GM23338 (cell line): ENCODE results near the gene CYB5A. TPM values are rescaled to one million over a fixed set of nuclear protein-coding genes. Genes with fewer than 3 reads are reported as not detected.

Experiments
- ATAC-seq: fragments of 200-7000 bp; cut with Tn5 transposase; 3 replicates; pipeline ENCODE4 v1.9.1; 2020
- DNase-seq: peaks from one replicate; pipeline ENCODE4 v3.0.0-alpha.2; 2015; ENCODE audit warnings: low spot score
- H2AFZ ChIP-seq: fragments of 200-600 bp; sonication (generic); 2 replicates; pipeline ENCODE4 v1.8.0; 2016; ENCODE audit warnings: antibody characterized with exemption, mild to moderate bottlenecking, moderate library complexity
- H3F3A ChIP-seq: fragments of 200-600 bp; sonication (generic); replicated peaks from 2 replicates; pipeline ENCODE4 v1.8.0; 2017; ENCODE audit warnings: antibody characterized with exemption, mixed run types, low read depth
- H3K27ac ChIP-seq: fragments of 200-600 bp; sonication (generic); 2 replicates; pipeline ENCODE4 v1.6.1; 2016; ENCODE audit warnings: low read depth
- H3K27me3 ChIP-seq: fragments of 200-600 bp; sonication (generic); 2 replicates; pipeline ENCODE4 v1.8.0; 2016; ENCODE audit warnings: mild to moderate bottlenecking, mixed run types, moderate library complexity; ENCODE audit not compliant: insufficient read depth
- H3K36me3 ChIP-seq: fragments of 200-600 bp; sonication (generic); 2 replicates; pipeline ENCODE4 v1.8.0; 2016; ENCODE audit warnings: mild to moderate bottlenecking; ENCODE audit not compliant: insufficient read depth
- H3K4me1 ChIP-seq: fragments of 200-600 bp; sonication (generic); 2 replicates; pipeline ENCODE4 v1.8.0; 2016; ENCODE audit warnings: mild to moderate bottlenecking, moderate library complexity; ENCODE audit not compliant: insufficient read depth
- H3K4me2 ChIP-seq: fragments of 200-600 bp; sonication (generic); 2 replicates; pipeline ENCODE4 v1.7.1; 2017; ENCODE audit warnings: mixed run types
- H3K4me3 ChIP-seq: fragments of 200-600 bp; sonication (generic); 2 replicates; pipeline ENCODE4 v1.6.1; 2016; ENCODE audit warnings: mixed run types
- H3K79me2 ChIP-seq: fragments of 200-600 bp; sonication (generic); replicated peaks from 2 replicates; pipeline ENCODE4 v1.8.0; 2017; ENCODE audit warnings: mild to moderate bottlenecking; ENCODE audit not compliant: insufficient read depth
- H3K9me2 ChIP-seq: fragments of 200-600 bp; sonication (generic); 2 replicates; pipeline ENCODE4 v1.8.0; 2017; ENCODE audit not compliant: insufficient read depth
- H4K20me1 ChIP-seq: fragments of 200-600 bp; sonication (generic); replicated peaks from 2 replicates; pipeline ENCODE4 v1.8.0; 2017; ENCODE audit warnings: mild to moderate bottlenecking; ENCODE audit not compliant: insufficient read depth
- H3K27ac Mint-ChIP-seq: 2 replicates; pipeline ENCODE4 v1.8.0; 2020; ENCODE audit warnings: inconsistent platforms, mild to moderate bottlenecking, moderate library complexity, mixed read lengths
- H3K27me3 Mint-ChIP-seq: 3 replicates; pipeline ENCODE4 v1.8.0; 2022; ENCODE audit warnings: low read depth, mild to moderate bottlenecking, moderate library complexity, mixed read lengths, inconsistent platforms; ENCODE audit not compliant: insufficient read depth, poor library complexity
- H3K36me3 Mint-ChIP-seq: 3 replicates; pipeline ENCODE4 v1.8.0; 2021; ENCODE audit warnings: low read depth, mild to moderate bottlenecking, inconsistent platforms, moderate library complexity, mixed read lengths
- H3K4me1 Mint-ChIP-seq: 3 replicates; pipeline ENCODE4 v1.8.0; 2020; ENCODE audit warnings: mild to moderate bottlenecking, inconsistent platforms, mixed read lengths
- H3K4me3 Mint-ChIP-seq: 3 replicates; pipeline ENCODE4 v1.8.0; 2021; ENCODE audit warnings: moderate library complexity, mild to moderate bottlenecking, inconsistent platforms, mixed read lengths
- H3K9me3 Mint-ChIP-seq: 3 replicates; pipeline ENCODE4 v1.8.0; 2020; ENCODE audit warnings: moderate library complexity, mild to moderate bottlenecking, inconsistent platforms, mixed read lengths
- CREB1 ChIP-seq: fragments of 250-450 bp; sonication (Bioruptor Pico); IDR thresholded peaks from 2 replicates; pipeline ENCODE4 v1.5.0; 2020; ENCODE audit warnings: low read depth, mild to moderate bottlenecking, moderate library complexity
- CTCF ChIP-seq, 2 experiments: fragments of 200-600 bp in 1 of 2; sonication (generic) in 1 of 2; conservative IDR thresholded peaks; 2 replicates each; pipeline versions ENCODE4 v1.5.1 to v1.6.1; 2016 to 2017; ENCODE audit warnings: antibody characterized with exemption in 2 of 2, low read depth in 2 of 2, mild to moderate bottlenecking in 2 of 2, moderate library complexity in 1 of 2
- ETS1 ChIP-seq: IDR thresholded peaks from 2 replicates; pipeline ENCODE4 v1.6.1; 2016; ENCODE audit warnings: antibody characterized with exemption
- EZH2 ChIP-seq: fragments of 200-600 bp; sonication (generic); IDR thresholded peaks from one replicate; pipeline ENCODE4 v1.8.0; 2017; ENCODE audit warnings: antibody characterized with exemption, mild to moderate bottlenecking, low read depth; ENCODE audit not compliant: unreplicated experiment
- EZH2phosphoT487 ChIP-seq: fragments of 200-600 bp; sonication (generic); IDR thresholded peaks from one replicate; pipeline ENCODE4 v1.8.1; 2018; ENCODE audit warnings: antibody characterized with exemption; ENCODE audit not compliant: unreplicated experiment
- JUNB ChIP-seq: IDR thresholded peaks from one replicate; pipeline ENCODE4 v1.6.1; 2016; ENCODE audit warnings: antibody characterized with exemption; ENCODE audit not compliant: unreplicated experiment
- NANOG ChIP-seq: IDR thresholded peaks from 2 replicates; pipeline ENCODE4 v1.6.1; 2016; ENCODE audit warnings: antibody characterized with exemption, borderline replicate concordance
- POLR2AphosphoS5 ChIP-seq: IDR thresholded peaks from 2 replicates; pipeline ENCODE4 v1.6.1; 2016; ENCODE audit warnings: antibody characterized with exemption, low read depth
- REST ChIP-seq: IDR thresholded peaks from one replicate; pipeline ENCODE4 v1.6.1; 2018; ENCODE audit warnings: antibody characterized with exemption; ENCODE audit not compliant: unreplicated experiment
- STAT1 ChIP-seq: IDR thresholded peaks from one replicate; pipeline ENCODE4 v1.6.1; 2016; ENCODE audit warnings: antibody characterized with exemption; ENCODE audit not compliant: unreplicated experiment
- ZNF114 ChIP-seq: fragments of 250-450 bp; sonication (Bioruptor Pico); IDR thresholded peaks from 2 replicates; pipeline ENCODE4 v1.5.0; 2020; ENCODE audit warnings: mild to moderate bottlenecking, moderate library complexity
- ZNF331 ChIP-seq: fragments of 250-450 bp; sonication (Bioruptor Pico); IDR thresholded peaks from 2 replicates; pipeline ENCODE4 v1.5.0; 2020; ENCODE audit warnings: low read depth, mild to moderate bottlenecking, moderate library complexity
- ZNF462 ChIP-seq: fragments of 250-450 bp; sonication (Bioruptor Pico); IDR thresholded peaks from 2 replicates; pipeline ENCODE4 v1.5.0; 2020; ENCODE audit warnings: mild to moderate bottlenecking, moderate library complexity
- polyA plus RNA-seq: library from polyadenylated mRNA; unstranded; fragments of >200 nt; fragmentation: Nextera tagmentation; extraction: Ambion mirVana; gene quantifications from 2 replicates; pipeline ENCODE4 v1.2.1, GENCODE V29; 2016
- total RNA-seq: library from RNA; depleted of rRNA; stranded (reverse); fragments of >200 nt; shearing (Covaris generic); gene quantifications from 2 replicates; pipeline ENCODE4 v1.2.3, GENCODE V29; 2014

Gene CYB5A
- total and polyA plus RNA-seq, 2 experiments from 2014 or later, result 136 to 283 TPM

- H4K20me1 ChIP-seq, result no peaks in the 10 kb centered on the region
- H3K4me3 ChIP-seq, result no peak within 1 kb of the TSS
- H3K27me3 ChIP-seq, result no peaks in the 10 kb centered on the region
- H3K4me3 Mint-ChIP-seq, result no peak within 1 kb of the TSS
- H3K27ac Mint-ChIP-seq, result no peak within 1 kb of the TSS
- peaks cover 9% of the 10 kb centered on the region; the same call in 1 of the 3 replicates for H3K9me3 Mint-ChIP-seq
- ATAC-seq (no peak), DNase-seq (no peak)
- no peak within 1 kb of the TSS for H3K4me2 ChIP-seq
- TF ChIP-seq JUNB (no peak), EZH2 (no peak), ZNF331 (no peak), ZNF114 (CRISPR knock-in tag) (no peak), ZNF462 (CRISPR knock-in tag) (no peak), CREB1 (CRISPR knock-in tag) (no peak), REST (no peak), STAT1 (no peak), EZH2phosphoT487 (no peak), POLR2AphosphoS5 (no peak), ETS1 (no peak), NANOG (no peak), CTCF (conservative IDR thresholded peaks at IDR 0.05; ENCODE audit: low read depth in 2 of 2) (no peak)
- peaks cover 3% of the 10 kb centered on the region; the same call in 1 of the 2 replicates for H3K4me1 ChIP-seq
- no peak within 1 kb of the TSS for H3K27ac ChIP-seq
- no peaks in the 10 kb centered on the region for H3K9me2 ChIP-seq
- peaks cover 2% of the 10 kb centered on the region; the same call in 2 of the 3 replicates for H3K36me3 Mint-ChIP-seq
- no peaks in the 10 kb centered on the region for H3K36me3 ChIP-seq
- H3F3A ChIP-seq, result no peaks in the 10 kb centered on the region
- peaks cover 4% of the 10 kb centered on the region for H3K27me3 Mint-ChIP-seq
- H2AFZ ChIP-seq, result peak within 1 kb of the TSS; percentile 70; the same call in 1 of the 2 replicates
- H3K4me1 Mint-ChIP-seq, result peaks cover 6% of the 10 kb centered on the region; the same call in 2 of the 3 replicates
- no peaks in the 10 kb centered on the region for H3K79me2 ChIP-seq
These were observed 23.9 kb upstream of the CYB5A start, which contains the start of gene C18orf63 for GRCh38 chr18:74315464-74316256. Gene C18orf63 (plus strand): TSS chr18:74315839. CDS start chr18:74317866, 2,027 bp downstream.
